GM18520 (cell line): ENCODE results near the gene ECHDC3.

Experiments
- ATAC-seq: cut with Tn5 transposase; IDR thresholded peaks from one replicate; pipeline ENCODE4 v1.9.1; 2021; ENCODE audit not compliant: unreplicated experiment

The ECHDC3 gene

DNA sequence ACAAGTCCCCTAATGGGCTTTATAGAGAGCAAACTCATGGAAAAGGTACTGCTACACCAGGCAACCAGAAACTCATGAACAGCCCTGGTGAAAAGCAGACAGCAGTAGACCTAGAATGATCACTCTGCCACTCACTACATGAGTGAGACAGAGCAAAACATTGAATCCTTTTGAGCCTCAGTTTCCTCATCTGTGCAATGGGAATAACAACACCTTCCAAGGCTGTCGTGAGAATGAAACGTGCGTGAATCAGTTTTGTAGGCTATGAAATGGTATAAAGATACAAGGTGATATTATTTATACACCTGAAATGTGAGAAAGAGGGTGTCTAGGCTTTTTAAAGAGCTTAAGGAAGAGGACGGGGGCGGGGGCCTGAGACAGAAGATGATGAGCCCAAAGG lies 66.6 kb downstream of the ECHDC3 start:
- ATAC-seq = no peak

DNA sequence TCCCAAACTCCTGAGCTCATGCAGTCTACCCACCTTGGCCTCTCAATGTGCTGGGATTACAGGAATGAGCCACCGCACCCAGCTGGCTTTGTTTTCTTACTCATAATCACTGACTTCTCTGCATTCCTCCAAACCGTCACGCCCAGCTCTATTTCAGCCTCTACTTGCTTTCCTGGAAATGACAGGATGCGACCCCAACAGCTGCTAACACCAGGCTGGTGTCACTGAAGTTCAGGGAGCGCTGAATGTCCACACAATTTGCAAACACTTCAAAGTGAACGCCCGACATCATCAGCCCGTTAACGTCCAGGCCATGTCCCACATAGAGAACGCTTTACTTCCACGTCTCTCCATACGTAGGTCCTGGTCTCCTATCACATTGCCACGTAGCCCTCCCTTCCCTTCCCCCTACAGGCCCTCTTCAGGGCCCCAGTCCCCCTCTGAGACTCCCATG lies 68.2 kb downstream of the ECHDC3 start:
- no peak for ATAC-seq

DNA sequence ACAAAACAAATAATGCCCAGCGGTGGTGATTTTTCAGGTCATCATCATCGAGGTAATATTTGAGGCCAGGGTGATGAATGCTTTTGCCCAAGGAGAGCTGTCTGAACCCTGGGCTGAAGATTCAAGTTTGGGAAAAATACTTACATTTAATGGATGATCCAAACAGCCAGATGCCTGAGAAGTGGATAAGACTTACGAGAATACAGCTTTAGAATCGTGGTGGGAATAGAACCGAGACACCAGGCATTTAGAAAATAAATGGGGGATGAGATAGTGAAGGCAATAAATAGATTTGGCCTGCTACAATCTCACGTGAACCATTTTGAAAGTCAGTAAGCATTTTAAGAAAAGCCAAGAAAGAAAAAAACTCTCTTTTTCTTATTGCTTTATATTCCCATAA lies 68.8 kb downstream of the ECHDC3 start:
- no peak for ATAC-seq

DNA sequence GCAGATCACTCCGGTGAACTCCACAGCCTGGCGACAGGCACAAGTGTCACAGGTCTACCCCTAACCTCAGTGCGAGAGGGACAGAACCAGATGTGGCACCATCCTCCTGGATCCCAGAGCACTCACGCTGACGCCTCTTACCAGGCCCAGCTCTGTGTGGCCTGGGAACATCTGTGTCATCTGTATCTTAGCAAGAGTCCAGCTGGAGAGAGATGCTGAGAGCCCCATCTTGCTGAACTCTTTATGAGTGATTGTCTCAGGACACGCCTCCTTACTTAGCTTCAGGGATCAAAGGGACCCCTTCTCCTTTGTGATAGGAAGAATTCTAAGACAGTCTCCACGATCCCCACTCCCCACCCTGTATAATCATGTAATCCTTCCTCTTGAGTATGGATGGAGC lies 71.0 kb downstream of the ECHDC3 start:
- ATAC-seq = no peak
